ENCODE data around the gene FAM241B.

DNA sequence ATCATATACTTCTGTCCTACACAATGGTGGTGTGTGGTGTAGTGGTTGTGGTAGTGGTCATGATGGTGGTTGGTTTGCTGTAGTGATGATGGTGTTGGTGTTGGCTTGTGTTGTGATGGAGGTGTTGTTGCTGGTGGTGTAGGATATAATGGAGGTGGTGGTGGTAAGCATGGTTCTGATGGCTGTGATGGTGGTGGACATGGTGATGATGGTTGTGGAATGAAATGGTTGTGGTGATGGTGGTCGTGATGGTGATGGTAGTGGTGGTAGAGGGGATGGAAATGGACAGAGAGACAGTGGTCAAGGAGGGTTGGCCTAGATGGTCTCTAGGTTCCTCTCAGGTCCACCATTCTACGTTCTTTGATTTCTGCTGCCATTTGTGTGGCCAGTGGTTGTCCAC lies 44.7 kb downstream of the FAM241B start:
- no peak for TF ChIP-seq EZH2 (IDR thresholded peaks at IDR 0.05; ENCODE audit: borderline replicate concordance, insufficient read depth, low read length, poor library complexity, severe bottlenecking)
- TF ChIP-seq CTCF (IDR thresholded peaks at IDR 0.05; ENCODE audit: poor library complexity, severe bottlenecking): no peak
